ENCODE measurements around the gene RAB11A. TPM values are rescaled to one million over a fixed set of nuclear protein-coding genes. Genes with fewer than 3 reads are reported as not detected.

Gene RAB11A
- total and polyA plus RNA-seq, 2 donors (not counting 3 experiments of a cell fraction or from before 2014, with no cell fraction given) = 239 to 250 TPM

GRCh38 chr15:65887565-65887964, 18.3 kb downstream of the RAB11A start:
- CTCF ChIA-PET = interaction anchor here (0.9 kb wide), 1 partner anchor 31 kb away, joined by 3 read pairs; no protein-coding TSS in a partner anchor
- FAIRE-seq = no peak
- no TSS peak for BruUV-seq (replicated peaks)
- Histone ChIP-seq H3K9me1 (replicated peaks; ENCODE audit: control insufficient read depth, extremely low read depth, insufficient read depth, low read length) (no peaks in the 10 kb centered on the region), H3K4me1 (ENCODE audit: control insufficient read depth, extremely low read depth, insufficient read depth, low read length) (no peaks in the 10 kb centered on the region), H3K36me3 (ENCODE audit: control insufficient read depth in 2 of 2, extremely low read depth in 1 of 2, insufficient read depth in 2 of 2, low read length in 2 of 2) (peaks cover 10 to 21% of the 10 kb centered on the region in 2 experiments), H4K20me1 (replicated peaks; ENCODE audit: control insufficient read depth, extremely low read depth, insufficient read depth, low read length) (peaks cover 5% of the 10 kb centered on the region), H3K4me2 (ENCODE audit: insufficient read depth, low read length) (no peak overlapping the region), H3K4me3 (replicated peaks in 1 of 3; ENCODE audit: insufficient read depth in 1 of 3, low read depth in 1 of 3, low read length in 3 of 3) (no peak overlapping the region), H3K9me3 (replicated peaks; ENCODE audit: control insufficient read depth, insufficient read depth, low read length) (no peaks in the 10 kb centered on the region), H2AFZ (ENCODE audit: low read depth, low read length) (no peak overlapping the region), H3K79me2 (ENCODE audit: control insufficient read depth, insufficient read depth, low read length) (peaks cover 46% of the 10 kb centered on the region), H3K27ac (ENCODE audit: insufficient read depth, low read depth, low read length) (no peak overlapping the region), H3K27me3 (ENCODE audit: control insufficient read depth in 2 of 2, insufficient read depth in 2 of 2, low read length in 2 of 2) (no peaks in the 10 kb centered on the region), H3K9ac (replicated peaks; ENCODE audit: extremely low read depth, insufficient read depth, low read length) (no peak overlapping the region)
- intact Hi-C loops (cut with micrococcal nuclease) (no loop called here), dilution Hi-C loops (cut with MboI; ENCODE audit: extremely low pct_ligation_motif_present, low sequenced_read_pairs) (no loop called here)
- POLR2A ChIA-PET = no interaction called here
- no peak for DNase-seq (ENCODE audit: low read depth, low spot score)
- no peak for TF ChIP-seq CTCF (IDR thresholded peaks at IDR 0.05; ENCODE audit: extremely low read depth in 1 of 2, insufficient read depth in 1 of 2, low read depth in 1 of 2, low read length in 2 of 2)
- TF ChIP-seq POLR2AphosphoS5 (IDR thresholded peaks at IDR 0.05; ENCODE audit: insufficient read depth, low read depth, low read length) = no peak
- no peak for TF ChIP-seq POLR2A (IDR thresholded peaks at IDR 0.05; ENCODE audit: low read depth, low read length)
- TF ChIP-seq FOS (IDR thresholded peaks at IDR 0.05; ENCODE audit: borderline replicate concordance, insufficient read depth, low read length) = no peak
- no peak for TF ChIP-seq MYC (IDR thresholded peaks at IDR 0.05; ENCODE audit: low read depth, low read length)
- TF ChIP-seq MAX (IDR thresholded peaks at IDR 0.05; ENCODE audit: insufficient read depth, insufficient read length) = no peak
- TF ChIP-seq EZH2 (IDR thresholded peaks at IDR 0.05; ENCODE audit: borderline replicate concordance, low read depth, low read length, severe bottlenecking) = no peak
- TF ChIP-seq JUN (IDR thresholded peaks at IDR 0.05; ENCODE audit: borderline replicate concordance, insufficient read depth, insufficient read length, low read depth) = no peak
- no peak for TF ChIP-seq GATA2 (IDR thresholded peaks at IDR 0.05; ENCODE audit: insufficient read depth, insufficient read length, low read depth, low read length)

Measured in endothelial cell of umbilical vein (primary cell).